Heart right ventricle (tissue), 16 donors: ENCODE data around the gene TMEM86B. TPM values are rescaled to one million over a fixed set of nuclear protein-coding genes. Genes with fewer than 3 reads are reported as not detected.

ENCODE experiments used
- ATAC-seq, 8 donors: fragments of 200-7000 bp; cut with Tn5 transposase; one replicate each; pipeline ENCODE4 v1.9.1; 2020; ENCODE audit warnings: mild to moderate bottlenecking in 8 of 8, moderate library complexity in 8 of 8, moderate number of reproducible peaks in 1 of 8
- DNase-seq, 2 donors: peaks; one replicate each; pipeline ENCODE4 v3.0.0-alpha.2; 2020
- H3K27ac ChIP-seq, 10 donors: fragments of 200-600 bp; sonication (generic) in 2 of 10; one replicate each; pipeline versions ENCODE4 v1.5.0 to v1.8.0; 2020 to 2022; ENCODE audit warnings: mild to moderate bottlenecking in 3 of 10
- H3K27me3 ChIP-seq, 7 donors: fragments of 200-600 bp; one replicate each; pipeline ENCODE4 v1.8.0; 2021 to 2022; ENCODE audit warnings: mild to moderate bottlenecking in 2 of 7
- H3K36me3 ChIP-seq, 9 donors: fragments of 200-600 bp; sonication (generic) in 1 of 9; one replicate each; pipeline versions ENCODE4 v1.5.0 to v1.8.0; 2020 to 2022; ENCODE audit warnings: mild to moderate bottlenecking in 2 of 9
- H3K4me1 ChIP-seq, 9 donors: fragments of 200-600 bp; sonication (generic) in 1 of 9; one replicate each; pipeline versions ENCODE4 v1.5.0 to v1.8.0; 2020 to 2022; ENCODE audit warnings: mild to moderate bottlenecking in 4 of 9
- H3K4me3 ChIP-seq, 10 donors: fragments of 200-600 bp; sonication (generic) in 2 of 10; one replicate each; pipeline versions ENCODE4 v1.5.0 to v1.8.0; 2020 to 2022; ENCODE audit warnings: mild to moderate bottlenecking in 7 of 10, moderate library complexity in 2 of 10
- H3K9me3 ChIP-seq, 11 donors: fragments of 200-600 bp in 10 of 11; sonication (generic) in 2 of 11; one replicate each; pipeline versions ENCODE4 v1.5.0 to v1.8.0; 2013 to 2022; ENCODE audit warnings: mild to moderate bottlenecking in 2 of 11, control low read depth in 1 of 11, moderate library complexity in 1 of 11
- WGBS, 2 donors: extraction: QIAGEN DNeasy Blood & Tissue Kit; methylation state at CpG; one replicate each; pipeline ENCODE4 v1.1.7; 2013; ENCODE audit warnings: inconsistent platforms in 1 of 2; 5-methylcytosine and 5-hydroxymethylcytosine counted together
- intact Hi-C, 10 donors: fragments of 100-400 bp; cut with DNase I; formaldehyde crosslinking; loops; one replicate each; pipeline versions ENCODE4 v1.11.1 to v1.14.2; 2022
- polyA plus RNA-seq, 2 donors: library from polyadenylated mRNA; stranded (reverse); fragments of 200-250 nt; gene quantifications; one replicate each; pipeline ENCODE4 v1.2.3, GENCODE V29; 2013
- total RNA-seq, 10 donors: library from RNA; stranded (reverse); fragmentation: NEBNext Ultra II Directional in 3 of 10; extraction: Animal tissue kit (Norgen Biotek cat#: 25700) in 3 of 10; gene quantifications; one replicate each; pipeline versions ENCODE4 v1.2.1 to v1.2.4, GENCODE V29; 2021 to 2023
- TF ChIP-seq, protein P1 (sequence below), 9 donors: fragments of 200-600 bp; sonication (generic) in 2 of 9; IDR thresholded peaks; one replicate each; pipeline versions ENCODE4 v1.5.0 to v1.8.0; 2021 to 2022; ENCODE audit warnings: antibody characterized with exemption in 9 of 9, mild to moderate bottlenecking in 5 of 9, moderate library complexity in 1 of 9
- donor health status: Arrhythmogenic right ventricular cardiomyopathy.
- donor health status: ischemic (EF 13 %, LVEDD 7.1; RV severe dilation, severe dysfunction).
- donor health status: healthy with polysubstance abuse.
- donor health status: DM: no; HTN: yes; CAD: no.
- donor health status: DM: no; HTN: no; CAD: no.
- donor health status: ischemic (EF 25% LVEDD 6.9; RV normal size, moderate dysfunction).
- donor health status: ischemic (EF 25% LVEDD 5.7; RV mildly dilated, moderate dysfunction).
- donor health status: healthy.
- donor health status: DM: yes; HTN: yes; CAD: no.
- donor health status: Ischemic cardiomyopathy.
- donor health status: ischemic (EF 35%, LVEDD 5.7; RV mildly dilated, moderate dysfunction).
- donor health status: nonischemic (EF 11% LVEDD 7.7; RV severe dilation, severe dysfunction).
- donor health status: DM: yes; HTN: yes; CAD: no.
- donor health status: PGD.
- donor health status: ischemic (EF 29% LVEDD 5.4; RV normal size, mild dysfunction).
- donor health status: nonischemic (EF 23%, LVEDD 6.1; RV moderate dilation, normal function).

Gene TMEM86B
- total and polyA plus RNA-seq, 12 donors = 0.77 to 5.9 (median 2.0) TPM

- TF ChIP-seq, protein P1, sequence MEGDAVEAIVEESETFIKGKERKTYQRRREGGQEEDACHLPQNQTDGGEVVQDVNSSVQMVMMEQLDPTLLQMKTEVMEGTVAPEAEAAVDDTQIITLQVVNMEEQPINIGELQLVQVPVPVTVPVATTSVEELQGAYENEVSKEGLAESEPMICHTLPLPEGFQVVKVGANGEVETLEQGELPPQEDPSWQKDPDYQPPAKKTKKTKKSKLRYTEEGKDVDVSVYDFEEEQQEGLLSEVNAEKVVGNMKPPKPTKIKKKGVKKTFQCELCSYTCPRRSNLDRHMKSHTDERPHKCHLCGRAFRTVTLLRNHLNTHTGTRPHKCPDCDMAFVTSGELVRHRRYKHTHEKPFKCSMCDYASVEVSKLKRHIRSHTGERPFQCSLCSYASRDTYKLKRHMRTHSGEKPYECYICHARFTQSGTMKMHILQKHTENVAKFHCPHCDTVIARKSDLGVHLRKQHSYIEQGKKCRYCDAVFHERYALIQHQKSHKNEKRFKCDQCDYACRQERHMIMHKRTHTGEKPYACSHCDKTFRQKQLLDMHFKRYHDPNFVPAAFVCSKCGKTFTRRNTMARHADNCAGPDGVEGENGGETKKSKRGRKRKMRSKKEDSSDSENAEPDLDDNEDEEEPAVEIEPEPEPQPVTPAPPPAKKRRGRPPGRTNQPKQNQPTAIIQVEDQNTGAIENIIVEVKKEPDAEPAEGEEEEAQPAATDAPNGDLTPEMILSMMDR (IDR thresholded peaks at IDR 0.05) = no peak
- Histone ChIP-seq H3K36me3 (peaks cover 0 to 65% (median 5%) of the 10 kb centered on the region in 9 donors), H3K27me3 (no peaks in the 10 kb centered on the region), H3K9me3 (no peaks in the 10 kb centered on the region), H3K4me1 (no peaks in the 10 kb centered on the region), H3K27ac (no peak overlapping the region), H3K4me3 (no peak overlapping the region)
- intact Hi-C loops = no loop called here
- ATAC-seq (no peak), DNase-seq (no peak)
- WGBS, 2 donors = 81 to 84% methylated on average over 8 of the region's 8 CpGs
Measured at GRCh38 chr19:55269299-55269698, 40.7 kb upstream of the TMEM86B start.

DNA sequence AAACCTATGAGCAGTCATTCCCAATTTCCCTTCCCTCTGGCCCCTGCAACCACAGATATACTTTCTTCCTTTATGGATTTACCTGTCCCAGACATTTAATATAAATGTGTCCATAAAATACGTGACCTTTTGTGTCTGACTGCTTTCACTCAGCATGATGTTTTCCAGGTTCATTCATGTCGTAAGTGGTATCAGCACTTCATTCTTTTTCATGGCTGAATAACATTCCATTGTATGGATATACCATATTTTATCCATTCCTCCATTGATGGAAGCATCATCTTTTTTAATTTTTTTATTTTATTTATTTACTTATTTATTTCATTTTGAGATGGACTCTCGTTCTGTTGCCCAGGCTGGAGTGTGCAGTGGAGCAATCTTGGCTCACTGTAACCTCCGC lies 38.3 kb upstream of the TMEM86B start:
- Histone ChIP-seq H3K4me1 (no peaks in the 10 kb centered on the region), H3K9me3 (no peaks in the 10 kb centered on the region), H3K27ac (no peak overlapping the region), H3K36me3 (peaks cover 0 to 51% (median 5%) of the 10 kb centered on the region in 9 donors), H3K27me3 (no peaks in the 10 kb centered on the region), H3K4me3 (no peak overlapping the region)
- TF ChIP-seq, protein P1 (IDR thresholded peaks at IDR 0.05) = no peak
- DNase-seq (no peak), ATAC-seq (no peak)
- 98 to 99% methylated on average over 4 of the region's 4 CpGs for WGBS, 2 donors
- intact Hi-C loops = no loop called here

DNA sequence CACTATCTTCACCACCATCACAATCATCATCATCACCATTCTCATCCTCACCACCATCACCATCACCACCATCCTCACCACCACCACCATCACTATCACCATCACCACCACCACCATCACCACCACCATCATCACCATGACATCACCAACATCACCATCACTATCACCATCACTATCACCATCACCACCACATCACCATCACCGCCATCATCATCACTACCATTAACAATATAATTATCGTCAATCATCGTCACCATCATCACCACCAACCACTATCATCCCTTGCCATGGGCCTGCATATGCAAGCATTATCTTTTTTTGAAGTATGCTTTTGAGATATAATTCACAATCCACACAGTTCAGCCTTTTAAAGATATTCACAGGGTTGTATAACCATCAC lies 37.8 kb upstream of the TMEM86B start:
- Histone ChIP-seq H3K9me3 (no peaks in the 10 kb centered on the region), H3K36me3 (peaks cover 0 to 46% (median 2%) of the 10 kb centered on the region in 9 donors), H3K4me1 (no peaks in the 10 kb centered on the region), H3K4me3 (no peak overlapping the region), H3K27me3 (no peaks in the 10 kb centered on the region), H3K27ac (no peak overlapping the region)
- 99 to 100% methylated on average over 3 of the region's 3 CpGs for WGBS, 2 donors
- DNase-seq = no peak
- no peak for ATAC-seq
- TF ChIP-seq, protein P1 (IDR thresholded peaks at IDR 0.05) = no peak
- intact Hi-C loops = no loop called here

DNA sequence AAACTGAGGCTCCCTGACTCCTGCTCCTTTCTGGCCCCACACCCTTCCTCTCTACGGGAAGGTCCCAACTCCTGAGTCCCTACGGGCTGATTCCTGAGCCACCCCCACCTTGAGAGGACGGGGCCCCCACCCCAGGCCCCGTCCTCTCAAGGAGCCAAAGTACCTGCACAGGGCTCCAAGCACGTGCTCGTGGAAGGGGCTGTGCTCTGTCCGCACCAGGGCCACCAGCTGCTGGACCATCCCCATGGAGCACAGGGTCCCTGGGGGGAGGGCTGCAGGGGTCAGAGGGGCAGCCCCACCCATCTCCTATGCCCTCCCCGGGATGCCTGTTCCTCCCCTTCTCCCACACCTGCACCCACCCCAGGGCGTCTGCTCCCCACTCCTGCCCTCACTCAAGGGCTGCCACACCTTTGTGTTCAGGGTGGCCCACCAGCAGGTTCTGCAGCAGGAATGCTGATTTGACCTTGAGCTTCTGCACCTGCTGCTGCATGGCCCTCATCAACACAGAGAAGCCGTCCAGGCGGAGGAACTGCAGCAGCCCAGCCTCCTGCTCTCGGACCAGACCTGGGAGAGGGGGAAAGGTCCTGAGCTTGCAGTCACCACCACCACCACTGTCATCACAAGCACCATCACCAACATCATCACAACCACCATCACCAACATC lies 37.3 kb upstream of the TMEM86B start:
- ATAC-seq = peak in 2 of 8 donors; percentile 6 to 23
- DNase-seq = no peak
- 87 to 98% methylated on average over 12 of the region's 12 CpGs for WGBS, 2 donors
- peaks cover 0 to 41% (median 0%) of the 10 kb centered on the region in 9 donors for H3K36me3 ChIP-seq
- H3K27ac ChIP-seq = no peak overlapping the region
- H3K9me3 ChIP-seq = no peaks in the 10 kb centered on the region
- TF ChIP-seq, protein P1 (IDR thresholded peaks at IDR 0.05) = no peak
- H3K4me3 ChIP-seq = no peak overlapping the region
- no peaks in the 10 kb centered on the region for H3K27me3 ChIP-seq
- intact Hi-C loops = no loop called here
- H3K4me1 ChIP-seq = no peaks in the 10 kb centered on the region
